Testis (tissue), 2 donors: ENCODE results near the gene SPINT2.

Experiments
- CTCF ChIP-seq, 3 experiments: fragments of 450-650 bp in 2 of 3; fragments of 200-600 bp in 1 of 3; sonication (generic) in 1 of 3; IDR thresholded peaks; one replicate each; pipeline ENCODE4 v1.5.1; 2016 to 2019; ENCODE audit warnings: antibody characterized with exemption in 3 of 3, mild to moderate bottlenecking in 2 of 3, moderate library complexity in 1 of 3
- POLR2A ChIP-seq: fragments of 450-650 bp; IDR thresholded peaks from one replicate; pipeline ENCODE4 v1.6.1; 2017; ENCODE audit warnings: antibody characterized with exemption, mild to moderate bottlenecking, moderate library complexity

- TF ChIP-seq CTCF (IDR thresholded peaks at IDR 0.05) (no peak), POLR2A (no peak)
These were observed 58.9 kb downstream of the SPINT2 start for GRCh38 chr19:38323291-38323690.
